ENCODE measurements around the gene EHF.
"Not testable (repeated sequence)": the region's sequence is repeated elsewhere in the genome, so short reads cannot be mapped to it uniquely, and the experiment has no call there.

Gene EHF

GRCh38 chr11:34620820-34621792 is at the start of gene EHF:
Gene EHF, plus strand, starts transcription at chr11:34621093. Its CDS starts 21,538 bp downstream, at chr11:34642631.
- no peak for DNase-seq (ENCODE audit: low read depth)

GRCh38 chr11:34573537-34573936 is 47.4 kb upstream of the EHF start:
- DNase-seq (ENCODE audit: low read depth): no peak

- DNase-seq (ENCODE audit: low read depth): no peak
Observed at GRCh38 chr11:34575261-34575660, 45.6 kb upstream of the EHF start.

- no peak for DNase-seq (ENCODE audit: low read depth)
Observed at GRCh38 chr11:34575671-34576070, 45.2 kb upstream of the EHF start.

GRCh38 chr11:34576331-34576730 is 44.6 kb upstream of the EHF start:
- DNase-seq (ENCODE audit: low read depth): no peak

- no peak for DNase-seq (ENCODE audit: low read depth)
Observed at GRCh38 chr11:34583818-34584217, 37.1 kb upstream of the EHF start.

GRCh38 chr11:34585304-34585734 is 35.6 kb upstream of the EHF start:
- DNase-seq (ENCODE audit: low read depth): no peak

GRCh38 chr11:34585735-34586487 is 35.0 kb upstream of the EHF start:
- no peak for DNase-seq (ENCODE audit: low read depth)

- no peak for DNase-seq (ENCODE audit: low read depth)
Observed at GRCh38 chr11:34586488-34587281, 34.2 kb upstream of the EHF start.

GRCh38 chr11:34587282-34587677 is 33.6 kb upstream of the EHF start:
- no peak for DNase-seq (ENCODE audit: low read depth)

GRCh38 chr11:34588023-34588422 is 32.9 kb upstream of the EHF start:
- no peak for DNase-seq (ENCODE audit: low read depth)

- no peak for DNase-seq (ENCODE audit: low read depth)
Observed at GRCh38 chr11:34588701-34589100, 32.2 kb upstream of the EHF start.

GRCh38 chr11:34589177-34589576 is 31.7 kb upstream of the EHF start:
- not testable (repeated sequence) for DNase-seq (ENCODE audit: low read depth)

GRCh38 chr11:34593085-34593484 is 27.8 kb upstream of the EHF start:
- no peak for DNase-seq (ENCODE audit: low read depth)

GRCh38 chr11:34594603-34595002 is 26.3 kb upstream of the EHF start:
- no peak for DNase-seq (ENCODE audit: low read depth)

- no peak for DNase-seq (ENCODE audit: low read depth)
Observed at GRCh38 chr11:34595391-34595790, 25.5 kb upstream of the EHF start.

GRCh38 chr11:34595960-34596644 is 24.8 kb upstream of the EHF start:
- DNase-seq (ENCODE audit: low read depth): no peak

GRCh38 chr11:34599406-34599945 is 21.4 kb upstream of the EHF start:
- no peak for DNase-seq (ENCODE audit: low read depth)

- DNase-seq (ENCODE audit: low read depth): no peak
Observed at GRCh38 chr11:34600339-34601084, 20.4 kb upstream of the EHF start.

- DNase-seq (ENCODE audit: low read depth): no peak
Observed at GRCh38 chr11:34601085-34601444, 19.8 kb upstream of the EHF start.

- no peak for DNase-seq (ENCODE audit: low read depth)
Observed at GRCh38 chr11:34601609-34602008, 19.3 kb upstream of the EHF start.
